Measurements from ENCODE around the gene AIPL1. TPM values are rescaled to one million over a fixed set of nuclear protein-coding genes. Genes with fewer than 3 reads are reported as not detected.

AIPL1 gene
- total RNA-seq, 1 experiment from 2014 or later = not detected

Other genes with a start within 250 kb of the AIPL1 start
- 30.7 and 50.8 TPM in 2 replicates for gene PIMREG, start 9.3 kb upstream of the AIPL1 start, total RNA-seq (2014; rRNA removed; shearing (Covaris generic))
- gene PITPNM3, start 121.4 kb upstream of the AIPL1 start, total RNA-seq (2014; rRNA removed; shearing (Covaris generic)) = 0.15 and 0.18 TPM in 2 replicates
- gene KIAA0753, start 205.6 kb upstream of the AIPL1 start, total RNA-seq (2014; rRNA removed; shearing (Covaris generic)) = 6.6 and 6.7 TPM in 2 replicates
- 192 and 303 TPM in 2 replicates for gene TXNDC17, start 205.9 kb upstream of the AIPL1 start, total RNA-seq (2014; rRNA removed; shearing (Covaris generic))
- 16.3 and 19.2 TPM in 2 replicates for gene MED31, start 216.5 kb upstream of the AIPL1 start, total RNA-seq (2014; rRNA removed; shearing (Covaris generic))
- gene C17orf100, start 216.6 kb upstream of the AIPL1 start, total RNA-seq (2014; rRNA removed; shearing (Covaris generic)) = 0.29 TPM in 1 of 2 replicates, not detected in the other